GM18870 (cell line): Measurements from ENCODE around the gene FRMD1.

Experiments used
- ATAC-seq: cut with Tn5 transposase; IDR thresholded peaks from one replicate; pipeline ENCODE4 v1.9.1; 2021; ENCODE audit warnings: moderate library complexity; ENCODE audit not compliant: unreplicated experiment

The FRMD1 gene

DNA sequence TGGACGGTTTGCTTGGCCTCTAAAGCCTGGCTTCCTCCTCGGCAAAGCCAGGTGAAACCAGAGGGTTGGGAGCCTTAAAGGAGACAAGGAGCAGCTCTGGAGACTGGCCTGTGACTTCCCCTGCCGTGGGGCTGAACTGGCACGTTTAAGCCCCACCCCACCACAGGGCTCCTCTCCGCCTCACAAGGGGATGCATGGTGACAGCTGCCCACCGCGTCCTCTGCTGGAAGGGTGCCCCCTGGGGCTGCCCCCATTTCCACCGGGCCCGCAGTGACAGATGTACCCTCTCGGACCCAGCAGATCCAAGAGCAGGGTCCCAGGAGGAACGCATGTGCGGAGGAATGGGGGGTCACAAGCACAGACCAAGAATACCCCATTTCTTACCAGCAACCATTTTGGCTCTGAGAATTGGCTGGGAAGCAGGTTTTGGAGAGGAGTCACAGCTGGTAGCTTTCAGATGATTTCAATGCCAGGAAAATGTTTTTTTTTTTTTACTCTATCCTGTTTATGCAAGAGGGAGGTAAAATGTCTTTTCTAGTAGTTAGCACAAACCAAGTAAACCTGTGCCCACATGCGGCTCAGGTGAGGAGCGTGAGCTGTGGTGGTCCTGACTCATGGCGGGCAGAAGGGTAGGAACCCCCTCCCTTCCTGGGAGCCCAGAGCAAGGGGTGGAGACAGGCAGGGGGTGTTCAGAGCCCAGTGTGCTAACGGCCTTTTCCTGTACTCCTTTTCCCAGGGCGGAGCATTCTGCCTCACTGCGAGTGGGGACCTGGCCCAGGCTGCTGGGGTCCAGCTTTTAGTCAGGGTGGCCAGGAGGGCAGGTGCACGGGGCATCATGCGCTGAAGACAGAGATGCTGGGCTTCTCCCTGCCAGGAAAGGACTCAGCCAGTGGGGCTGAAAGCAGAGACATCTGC is 33.0 kb downstream of the FRMD1 start:
- ATAC-seq, result no peak

DNA sequence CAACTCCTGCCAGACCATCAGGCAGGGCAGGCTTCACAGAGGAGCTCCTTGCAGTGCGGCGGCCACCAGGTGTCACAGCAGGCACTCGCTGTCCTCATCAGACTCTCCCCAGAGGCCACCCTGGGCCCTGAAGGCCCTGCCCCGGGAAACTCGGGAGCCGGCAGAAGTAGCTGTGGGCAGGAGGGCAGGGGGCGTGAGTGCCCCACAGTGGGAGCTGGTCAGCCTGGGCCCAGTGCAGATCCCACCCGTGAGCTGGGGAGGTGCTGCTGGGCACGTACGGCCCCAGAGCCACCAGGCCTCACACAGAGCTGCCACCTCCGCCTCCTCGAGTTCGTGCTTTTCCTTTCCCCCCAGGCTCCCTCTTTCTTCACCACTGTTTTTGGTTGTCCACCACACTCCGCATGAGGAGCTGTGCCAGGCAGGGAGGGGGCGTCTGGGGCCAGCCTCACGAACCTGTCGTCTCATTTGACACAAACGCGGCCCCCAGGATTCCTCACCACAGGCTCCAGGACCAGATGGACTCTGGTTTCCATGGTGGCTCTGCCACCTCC is 33.8 kb downstream of the FRMD1 start:
- ATAC-seq, result no peak

- ATAC-seq, result no peak
Observed at GRCh38 chr6:168044521-168045130, 34.4 kb downstream of the FRMD1 start.

GRCh38 chr6:168043848-168044415 is 35.1 kb downstream of the FRMD1 start:
- no peak for ATAC-seq

DNA sequence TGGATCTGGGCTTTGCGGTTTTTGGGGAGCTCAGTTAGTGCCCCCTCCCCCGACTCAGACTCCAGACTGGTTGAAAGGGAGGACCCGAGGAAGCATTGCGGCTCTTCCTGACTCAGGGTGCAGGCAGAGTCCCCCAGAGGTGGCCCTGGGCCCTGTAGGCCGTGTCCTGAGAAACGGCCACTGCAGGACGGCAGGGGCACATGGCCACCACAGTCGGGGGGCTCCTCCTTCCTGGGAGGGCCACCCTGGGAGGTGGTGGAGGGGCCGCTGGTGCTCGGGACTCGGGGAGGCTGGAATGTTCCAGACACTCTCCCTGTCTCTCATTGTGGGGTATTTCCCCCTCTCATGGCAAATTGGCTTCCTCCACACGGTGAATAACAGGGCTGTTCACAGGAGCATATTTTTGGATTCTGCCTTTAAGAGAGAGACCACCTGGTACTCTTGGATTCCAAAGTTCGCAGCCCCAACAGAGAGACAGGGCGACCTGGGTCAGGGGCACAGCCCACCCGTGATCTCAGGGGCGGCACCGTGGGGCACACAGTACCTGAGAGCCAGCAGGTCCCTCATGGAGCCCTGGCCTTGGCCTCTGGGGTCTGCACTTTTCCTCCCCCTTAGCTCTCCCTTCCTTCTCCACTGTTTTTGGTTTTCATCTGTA is 35.7 kb downstream of the FRMD1 start:
- no peak for ATAC-seq

DNA sequence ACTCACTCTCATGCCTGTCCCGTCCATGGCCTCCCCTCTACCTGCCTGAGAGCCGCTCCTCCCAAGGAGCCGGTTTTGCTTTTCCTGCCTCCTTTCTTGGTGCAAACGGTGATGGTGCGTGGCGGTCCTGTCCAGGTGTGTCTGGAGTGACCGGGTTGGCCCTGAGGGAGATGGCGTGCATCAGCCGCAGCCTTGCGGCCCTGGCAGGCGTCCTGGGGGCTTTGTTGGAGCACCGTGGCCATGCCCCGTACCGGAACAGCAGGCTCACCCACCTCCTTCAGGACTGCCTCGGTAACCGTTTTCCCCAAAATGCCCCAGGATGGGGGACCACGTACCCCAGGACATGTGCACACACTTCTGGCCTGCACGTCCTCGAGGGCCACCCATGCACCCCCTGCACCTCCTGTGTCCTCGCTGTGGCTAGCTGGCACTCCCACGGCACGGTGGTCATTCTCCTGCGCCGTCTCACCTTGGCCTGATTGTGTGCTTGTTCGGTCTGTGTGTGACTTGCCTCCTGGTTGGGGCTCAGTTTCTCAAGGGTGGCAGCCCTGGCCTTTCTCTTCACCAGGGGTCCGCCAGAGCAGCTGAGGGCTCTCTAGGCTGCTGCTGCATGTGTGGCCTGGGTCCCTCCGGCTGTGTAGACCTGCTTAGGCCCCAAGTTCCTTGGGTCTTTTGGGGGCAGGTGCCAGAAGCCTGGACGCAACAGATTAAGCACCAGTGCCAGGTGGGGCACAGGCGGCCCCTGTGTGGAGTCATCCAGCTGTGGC is 36.4 kb downstream of the FRMD1 start:
- no peak for ATAC-seq

DNA sequence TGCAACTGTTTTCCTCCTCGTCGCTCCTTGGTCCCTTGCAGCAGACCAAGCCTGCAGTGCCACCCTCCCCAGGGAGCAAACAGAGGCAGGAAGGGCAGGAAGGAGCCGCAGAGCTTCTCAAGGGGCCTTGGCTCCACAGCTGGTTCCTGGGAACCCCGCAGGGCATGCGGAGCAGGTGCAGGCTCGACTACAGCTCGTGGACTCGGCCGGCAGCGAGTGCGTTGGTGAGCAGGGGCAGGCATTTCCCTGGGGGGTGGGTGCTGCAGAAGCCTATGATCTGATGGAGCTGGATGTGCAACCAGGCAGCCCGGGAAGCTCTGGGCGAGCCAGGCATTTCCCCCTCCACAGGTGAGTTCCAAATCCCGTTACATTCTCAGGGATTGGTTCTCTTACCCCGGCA is 37.1 kb downstream of the FRMD1 start:
- ATAC-seq, result no peak

DNA sequence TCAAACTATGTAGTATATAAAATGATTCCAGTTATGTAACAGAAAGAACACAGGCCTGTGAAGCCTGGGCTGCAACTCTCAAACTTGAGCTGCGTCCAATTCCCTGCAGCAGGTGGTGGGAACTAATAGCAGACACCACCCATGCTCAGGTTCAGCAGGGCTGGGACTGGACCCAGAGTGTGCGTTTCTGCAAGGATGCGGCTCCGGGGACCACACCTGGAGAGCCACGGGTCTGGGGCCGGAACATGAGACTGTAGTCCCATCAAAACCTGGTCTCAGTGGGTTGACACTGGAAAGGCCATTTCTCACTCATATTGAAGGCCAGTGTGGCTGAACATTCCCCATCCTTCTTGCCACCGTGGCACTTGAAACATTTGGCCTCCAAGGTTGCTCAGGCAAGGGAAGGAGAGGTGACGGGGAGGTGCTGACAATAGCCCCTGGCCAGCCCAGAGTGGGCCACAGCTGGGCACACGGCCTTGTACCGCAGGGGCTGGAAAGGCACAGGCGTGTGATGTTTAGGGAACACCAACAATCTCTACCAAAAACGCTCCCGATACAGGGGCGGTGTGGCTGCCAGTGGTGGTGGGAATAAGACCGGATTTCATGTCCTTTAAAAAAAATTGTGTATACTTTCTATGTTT is 38.0 kb downstream of the FRMD1 start:
- no peak for ATAC-seq

DNA sequence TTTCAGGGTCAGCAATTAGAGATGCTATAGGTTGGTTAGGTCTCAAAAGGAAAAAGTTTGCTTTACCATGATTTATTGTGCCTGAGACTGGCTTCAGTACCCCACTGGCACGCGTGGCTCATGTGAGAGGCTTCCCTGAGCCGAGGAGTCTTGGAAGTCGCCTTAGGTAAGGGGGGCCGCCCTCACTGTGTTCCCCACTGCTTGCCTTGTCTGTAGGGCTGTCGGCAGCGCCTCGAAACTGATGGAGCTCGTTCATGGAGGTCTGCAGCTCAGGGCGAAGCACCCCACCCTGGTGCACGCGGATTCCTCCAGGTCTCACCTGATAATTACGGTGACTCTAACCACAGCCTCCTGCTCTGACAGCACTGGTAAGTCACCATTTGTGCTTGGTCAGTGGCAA is 39.2 kb downstream of the FRMD1 start:
- ATAC-seq, result no peak

DNA sequence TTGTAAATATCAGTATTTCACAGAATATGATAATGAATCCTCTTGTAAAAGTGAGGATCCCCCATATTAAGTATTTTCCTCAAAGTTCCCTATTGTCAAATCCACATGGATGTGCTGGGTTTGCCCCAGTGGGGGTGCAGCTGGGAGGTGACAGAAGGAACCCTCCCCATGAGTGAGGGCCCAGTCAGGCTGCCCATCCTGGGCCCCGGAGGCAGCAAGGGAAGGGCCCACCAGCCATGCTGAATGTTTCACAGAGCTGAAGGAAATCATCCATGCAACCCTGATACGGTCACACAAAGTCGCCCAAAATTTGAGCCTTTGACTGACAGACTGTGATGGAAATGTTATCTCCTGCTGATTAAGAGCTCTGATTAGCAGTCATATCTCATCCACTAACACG is 39.7 kb downstream of the FRMD1 start:
- no peak for ATAC-seq

GRCh38 chr6:168038576-168039140 is 40.4 kb downstream of the FRMD1 start:
- ATAC-seq, result no peak

- ATAC-seq, result no peak
Observed at GRCh38 chr6:168037856-168038255, 41.2 kb downstream of the FRMD1 start.

DNA sequence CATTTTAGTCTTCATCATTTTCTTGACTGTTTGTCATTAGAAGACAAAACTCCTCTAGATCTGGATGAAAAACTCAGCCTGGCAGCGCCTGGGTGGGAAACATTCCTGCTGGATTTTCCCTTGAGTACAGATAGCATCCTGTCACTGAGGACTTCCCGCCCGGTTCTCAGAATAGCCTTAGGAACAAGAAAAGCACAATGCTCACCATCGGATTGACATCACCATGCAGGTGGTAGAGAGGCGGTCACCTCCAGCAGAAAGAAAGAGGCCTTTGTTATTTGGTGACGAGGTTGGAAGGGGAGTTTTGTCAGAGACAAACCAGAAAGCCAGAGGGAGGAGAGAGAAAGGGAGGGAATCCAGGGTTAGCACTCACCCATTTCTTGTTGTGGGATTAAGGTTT is 41.8 kb downstream of the FRMD1 start:
- ATAC-seq, result no peak

GRCh38 chr6:168035661-168036545 is 43.1 kb downstream of the FRMD1 start:
- ATAC-seq, result no peak

DNA sequence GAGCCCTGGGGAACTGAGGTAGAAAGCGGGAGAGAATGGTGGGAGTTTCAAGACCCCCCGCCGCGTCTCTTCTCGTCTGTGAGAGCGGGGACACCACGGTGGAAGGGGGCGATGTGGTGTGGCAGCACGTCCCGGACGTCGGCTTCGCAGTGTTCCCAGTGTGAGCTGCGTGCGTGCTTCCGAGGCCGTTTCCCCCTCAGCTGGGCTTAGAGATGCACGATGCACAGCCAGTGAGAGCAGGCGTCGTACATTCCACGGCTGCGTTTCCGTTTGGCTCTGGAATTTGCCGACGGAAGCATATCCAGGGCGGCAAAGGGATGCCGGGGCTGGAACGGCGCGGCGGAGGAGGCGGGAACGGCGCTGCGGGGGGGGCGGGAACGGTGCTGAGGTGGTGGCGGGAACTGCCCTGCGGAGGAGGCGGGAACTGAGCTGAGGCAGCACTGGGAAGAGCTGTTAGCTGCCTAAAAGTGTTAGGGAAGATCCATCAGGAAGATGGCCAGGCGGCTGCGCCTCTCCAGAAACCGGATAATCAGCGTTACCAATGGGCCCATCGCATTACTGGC is 43.8 kb downstream of the FRMD1 start:
- no peak for ATAC-seq

DNA sequence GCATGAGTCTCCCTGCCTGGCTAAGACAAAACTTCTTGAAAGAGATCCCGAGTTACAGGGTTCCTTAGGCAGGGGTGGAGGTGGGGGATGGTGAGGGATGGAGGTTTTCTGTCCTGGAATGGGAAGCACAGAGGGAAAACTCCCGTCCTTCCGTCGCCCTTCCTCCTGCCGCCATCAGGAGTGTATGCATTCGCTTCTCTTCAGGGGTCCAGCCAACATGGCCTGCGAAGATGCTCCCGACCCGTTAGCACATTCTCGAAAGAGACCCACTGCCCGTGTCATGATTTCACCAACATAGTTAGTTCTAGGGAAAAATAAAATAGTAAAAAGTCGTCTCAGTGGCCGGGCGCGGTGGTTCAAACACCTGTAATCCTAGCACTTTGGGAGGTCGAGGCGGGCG is 44.5 kb downstream of the FRMD1 start:
- no peak for ATAC-seq

DNA sequence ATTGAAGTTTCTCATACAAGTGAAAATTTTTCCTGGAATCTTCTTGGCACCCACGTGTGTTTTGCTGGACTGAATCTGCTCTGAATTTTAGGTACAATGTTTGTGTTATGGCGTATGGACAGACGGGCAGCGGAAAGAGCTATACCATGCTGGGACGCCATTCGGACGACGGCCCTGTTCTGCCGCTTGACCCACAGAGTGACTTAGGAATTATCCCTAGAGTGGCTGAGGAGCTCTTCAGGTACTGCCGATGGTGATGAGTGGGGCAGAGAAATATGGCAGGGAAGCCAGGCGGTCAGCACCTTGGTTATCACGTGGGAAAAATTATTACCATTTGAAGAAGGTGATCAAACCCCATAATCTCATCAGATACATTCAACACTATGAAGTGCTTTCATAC is 45.2 kb downstream of the FRMD1 start:
- no peak for ATAC-seq

DNA sequence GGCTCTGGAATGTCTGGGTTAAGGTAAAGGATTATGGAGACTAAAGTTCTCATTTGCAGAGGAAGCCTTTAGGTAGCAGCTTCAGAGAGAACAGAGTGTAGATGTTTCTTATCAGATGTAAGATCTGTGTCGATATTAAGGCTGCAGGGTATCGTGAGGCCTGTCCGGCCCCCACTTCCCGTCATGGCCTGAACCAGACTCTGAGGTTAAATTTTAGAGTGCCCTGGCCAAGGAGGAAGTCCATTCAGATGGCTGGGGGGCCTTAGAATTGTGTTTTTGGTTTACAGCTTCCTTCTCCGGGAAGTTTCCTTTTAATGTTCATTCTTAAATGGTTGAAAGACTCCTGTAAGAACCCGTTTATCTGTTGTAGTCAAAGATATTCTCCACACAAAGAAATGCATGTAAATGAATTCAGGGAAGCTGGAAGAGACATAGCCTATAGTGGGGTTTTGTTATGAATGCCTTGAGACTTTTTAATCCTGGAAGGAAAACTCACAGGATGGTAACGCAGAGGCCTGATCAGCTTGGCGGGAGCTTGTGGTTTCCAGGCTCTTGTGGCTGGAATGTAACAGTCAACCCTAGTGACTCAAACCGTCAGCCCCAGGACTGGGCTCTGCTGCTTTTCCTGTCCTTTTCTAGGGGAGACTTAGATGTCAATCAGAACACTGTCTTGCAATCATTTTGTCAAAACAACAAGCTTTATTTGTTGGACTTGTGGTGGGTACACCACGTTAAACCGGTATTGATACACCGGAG is 46.8 kb downstream of the FRMD1 start:
- no peak for ATAC-seq
